ENCODE data around the gene STKLD1. TPM values are rescaled to one million over a fixed set of nuclear protein-coding genes. Genes with fewer than 3 reads are reported as not detected.
A peak's percentile ranks its signal among the peaks of the same experiment; 100 is the strongest.
"Not testable (repeated sequence)": the region's sequence is repeated elsewhere in the genome, so short reads cannot be mapped to it uniquely, and the experiment has no call there.

STKLD1 gene
- polyA plus RNA-seq, 2 of the 4 experiments (the other 2 are of a cell fraction): 1.1 to 1.2 TPM

DNA sequence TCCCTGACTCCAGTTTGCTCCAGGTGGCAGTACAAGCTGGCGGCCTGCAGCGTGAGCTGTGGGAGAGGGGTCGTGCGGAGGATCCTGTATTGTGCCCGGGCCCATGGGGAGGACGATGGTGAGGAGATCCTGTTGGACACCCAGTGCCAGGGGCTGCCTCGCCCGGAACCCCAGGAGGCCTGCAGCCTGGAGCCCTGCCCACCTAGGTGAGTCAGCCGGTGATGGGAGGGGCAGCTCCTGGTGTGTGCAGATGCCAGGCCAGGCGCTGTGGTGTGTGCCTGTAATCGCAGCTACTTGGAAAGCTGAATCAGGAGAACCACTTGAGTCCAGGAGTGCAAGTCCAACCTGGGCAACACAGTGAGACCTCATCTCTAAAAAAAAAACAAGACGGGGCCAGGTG lies 73.6 kb downstream of the STKLD1 start:
- ATAC-seq: peak; percentile 77 to 87
- peak; percentile 62 to 73 for DNase-seq (ENCODE audit: low read depth in 1 of 2, low spot score in 1 of 2)
- WGBS (ENCODE audit: missing lambda C conversion rate): 66% methylated on average over 7 of the region's 12 CpGs
- CTCF ChIA-PET: interaction anchor here (1.2 to 1.4 kb wide), 3 partner anchors 12 to 19 kb away, joined by 4 to 6 read pairs (median 5); no protein-coding TSS in a partner anchor
- Histone ChIP-seq H3K4me1 (peaks cover 8% of the 10 kb centered on the region; the same call in 2 of the 3 replicates), H3K27ac (peak overlapping the region in 1 of 2 experiments; percentile 47; a peak in 3 of 6 replicates), H3K9me3 (no peaks in the 10 kb centered on the region), H3K4me2 (0 out of 3 replicates have a peak overlapping the region, but pooled peaks have one; percentile 19), H3K4me3 (no peak overlapping the region)
- TF ChIP-seq, protein P1, sequence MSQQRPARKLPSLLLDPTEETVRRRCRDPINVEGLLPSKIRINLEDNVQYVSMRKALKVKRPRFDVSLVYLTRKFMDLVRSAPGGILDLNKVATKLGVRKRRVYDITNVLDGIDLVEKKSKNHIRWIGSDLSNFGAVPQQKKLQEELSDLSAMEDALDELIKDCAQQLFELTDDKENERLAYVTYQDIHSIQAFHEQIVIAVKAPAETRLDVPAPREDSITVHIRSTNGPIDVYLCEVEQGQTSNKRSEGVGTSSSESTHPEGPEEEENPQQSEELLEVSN (IDR thresholded peaks at IDR 0.05; ENCODE audit: borderline replicate concordance, low read depth): no peak
- TF ChIP-seq JUN (IDR thresholded peaks at IDR 0.05) (no peak), HDAC2 (IDR thresholded peaks at IDR 0.05) (no peak), ZNF302 (CRISPR knock-in tag; IDR thresholded peaks at IDR 0.05) (no peak), EP300 (IDR thresholded peaks at IDR 0.05) (no peak), SMC3 (IDR thresholded peaks at IDR 0.05) (no peak), JUNB (IDR thresholded peaks at IDR 0.05) (no peak), NFE2L2 (conservative IDR thresholded peaks at IDR 0.05; ENCODE audit: low read length) (no peak), RNF2 (IDR thresholded peaks at IDR 0.05; ENCODE audit: borderline replicate concordance, low read depth) (no peak), FOXS1 (CRISPR knock-in tag; IDR thresholded peaks at IDR 0.05) (no peak), MAFK (IDR thresholded peaks at IDR 0.05; ENCODE audit: partially characterized antibody) (peak; percentile 20), ZFP36 (IDR thresholded peaks at IDR 0.05; ENCODE audit: borderline replicate concordance, partially characterized antibody) (no peak), FOSL2 (IDR thresholded peaks at IDR 0.05) (no peak), FOSL2 (CRISPR knock-in tag; IDR thresholded peaks at IDR 0.05) (peak; percentile 45; the same call in 1 of the 2 replicates), CHD4 (IDR thresholded peaks at IDR 0.05; ENCODE audit: borderline replicate concordance) (no peak)
- TF ChIP-seq, protein P2, sequence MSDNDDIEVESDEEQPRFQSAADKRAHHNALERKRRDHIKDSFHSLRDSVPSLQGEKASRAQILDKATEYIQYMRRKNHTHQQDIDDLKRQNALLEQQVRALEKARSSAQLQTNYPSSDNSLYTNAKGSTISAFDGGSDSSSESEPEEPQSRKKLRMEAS (IDR thresholded peaks at IDR 0.05): no peak
- POLR2A ChIA-PET: interaction anchor here (1.3 kb wide), 1 partner anchor 10 kb away, joined by 8 read pairs; the partner anchor contains the start of gene CACFD1
- FAIRE-seq: no peak

GRCh38 chr9:133451865-133452264 lies 75.7 kb downstream of the STKLD1 start:
- DNase-seq (ENCODE audit: low read depth in 1 of 2, low spot score in 1 of 2); POLR2A ChIA-PET; H3K4me3 ChIP-seq; H3K4me1 ChIP-seq; FAIRE-seq; H3K4me2 ChIP-seq; H3K9me3 ChIP-seq; H3K27ac ChIP-seq; ATAC-seq: not testable (repeated sequence)
- CTCF ChIA-PET: interaction anchor here (0.7 kb wide), 1 partner anchor 9 kb away, joined by 3 read pairs; no protein-coding TSS in a partner anchor
- 88% methylated on average over 5 of the region's 5 CpGs for WGBS (ENCODE audit: missing lambda C conversion rate)

GRCh38 chr9:133452562-133452961 lies 76.4 kb downstream of the STKLD1 start:
- CTCF ChIA-PET: interaction anchor here (0.7 to 2.5 kb wide), 2 partner anchors 9 to 10 kb away, joined by 3 to 6 read pairs; no protein-coding TSS in a partner anchor
- DNase-seq (ENCODE audit: low read depth in 1 of 2, low spot score in 1 of 2) (no peak), FAIRE-seq (no peak), ATAC-seq (no peak)
- Histone ChIP-seq H3K27ac (no peak overlapping the region), H3K4me1 (peaks cover 8% of the 10 kb centered on the region; the same call in 2 of the 3 replicates), H3K4me2 (no peak overlapping the region), H3K4me3 (no peak overlapping the region), H3K9me3 (no peaks in the 10 kb centered on the region)
- POLR2A ChIA-PET: no interaction called here
- 48% methylated on average over 7 of the region's 7 CpGs for WGBS (ENCODE audit: missing lambda C conversion rate)
- no peak for TF ChIP-seq NR3C1 (IDR thresholded peaks at IDR 0.05)
- no peak for TF ChIP-seq JUNB (IDR thresholded peaks at IDR 0.05)
- TF ChIP-seq RARB (CRISPR knock-in tag; IDR thresholded peaks at IDR 0.05): no peak
- TF ChIP-seq ZC3H11A (IDR thresholded peaks at IDR 0.05): no peak
- TF ChIP-seq FOXS1 (CRISPR knock-in tag; IDR thresholded peaks at IDR 0.05): no peak
- TF ChIP-seq, protein P3, sequence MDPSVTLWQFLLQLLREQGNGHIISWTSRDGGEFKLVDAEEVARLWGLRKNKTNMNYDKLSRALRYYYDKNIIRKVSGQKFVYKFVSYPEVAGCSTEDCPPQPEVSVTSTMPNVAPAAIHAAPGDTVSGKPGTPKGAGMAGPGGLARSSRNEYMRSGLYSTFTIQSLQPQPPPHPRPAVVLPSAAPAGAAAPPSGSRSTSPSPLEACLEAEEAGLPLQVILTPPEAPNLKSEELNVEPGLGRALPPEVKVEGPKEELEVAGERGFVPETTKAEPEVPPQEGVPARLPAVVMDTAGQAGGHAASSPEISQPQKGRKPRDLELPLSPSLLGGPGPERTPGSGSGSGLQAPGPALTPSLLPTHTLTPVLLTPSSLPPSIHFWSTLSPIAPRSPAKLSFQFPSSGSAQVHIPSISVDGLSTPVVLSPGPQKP (IDR thresholded peaks at IDR 0.05; ENCODE audit: low read depth, low read length): no peak

DNA sequence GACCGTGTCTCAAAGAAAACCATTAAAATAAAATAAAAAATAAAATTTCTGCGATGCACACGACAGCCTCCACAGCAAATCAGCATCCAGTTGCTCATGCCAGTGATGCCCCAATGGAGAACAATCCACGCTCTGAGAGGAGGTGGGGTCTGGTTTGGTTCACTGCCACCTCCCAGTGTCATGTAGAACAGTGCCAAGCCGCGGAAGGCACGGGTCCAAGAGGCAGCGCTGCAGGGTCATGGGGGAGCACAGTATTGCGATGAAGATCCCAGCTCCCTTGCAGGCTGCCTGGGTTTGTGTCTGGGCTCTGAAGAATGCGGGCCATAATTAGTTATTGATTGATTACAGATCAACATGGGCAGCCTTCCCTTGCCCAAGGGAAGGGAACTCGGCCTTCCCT lies 77.5 kb downstream of the STKLD1 start:
- Histone ChIP-seq H3K4me2 (no peak overlapping the region), H3K4me3 (no peak overlapping the region), H3K9me3 (no peaks in the 10 kb centered on the region), H3K27ac (no peak overlapping the region), H3K4me1 (peaks cover 9% of the 10 kb centered on the region; the same call in 2 of the 3 replicates)
- WGBS (ENCODE audit: missing lambda C conversion rate): 82% methylated on average over 11 of the region's 11 CpGs
- CTCF ChIA-PET: interaction anchor here (2.5 kb wide), 1 partner anchor 10 kb away, joined by 6 read pairs; no protein-coding TSS in a partner anchor
- no peak for ATAC-seq
- no peak for DNase-seq (ENCODE audit: low read depth in 1 of 2, low spot score in 1 of 2)
- POLR2A ChIA-PET: no interaction called here
- FAIRE-seq: no peak
- TF ChIP-seq ZNF302 (CRISPR knock-in tag; IDR thresholded peaks at IDR 0.05): no peak
- no peak for TF ChIP-seq FOSL2 (IDR thresholded peaks at IDR 0.05)
- no peak for TF ChIP-seq FOSL2 (CRISPR knock-in tag; IDR thresholded peaks at IDR 0.05)
- no peak for TF ChIP-seq TFCP2L1 (CRISPR knock-in tag; IDR thresholded peaks at IDR 0.05)
- TF ChIP-seq TP53 (CRISPR knock-in tag; IDR thresholded peaks at IDR 0.05): no peak
- no peak for TF ChIP-seq SREBF2 (IDR thresholded peaks at IDR 0.05)
- TF ChIP-seq CBX8 (IDR thresholded peaks at IDR 0.05): no peak
- no peak for TF ChIP-seq GATA3 (IDR thresholded peaks at IDR 0.05; ENCODE audit: borderline replicate concordance)
- no peak for TF ChIP-seq HEYL (CRISPR knock-in tag; IDR thresholded peaks at IDR 0.05)
- TF ChIP-seq RCOR1 (IDR thresholded peaks at IDR 0.05; ENCODE audit: low read depth, low read length): no peak
- TF ChIP-seq FOXS1 (CRISPR knock-in tag; IDR thresholded peaks at IDR 0.05): no peak
- TF ChIP-seq ZSCAN20 (CRISPR knock-in tag; IDR thresholded peaks at IDR 0.05): no peak
- TF ChIP-seq CEBPB (IDR thresholded peaks at IDR 0.05): no peak
- no peak for TF ChIP-seq RFX5 (IDR thresholded peaks at IDR 0.05)
- no peak for TF ChIP-seq JUN (IDR thresholded peaks at IDR 0.05)
- no peak for TF ChIP-seq HOXB13 (CRISPR knock-in tag; IDR thresholded peaks at IDR 0.05; ENCODE audit: low read depth)
- TF ChIP-seq, protein P4, sequence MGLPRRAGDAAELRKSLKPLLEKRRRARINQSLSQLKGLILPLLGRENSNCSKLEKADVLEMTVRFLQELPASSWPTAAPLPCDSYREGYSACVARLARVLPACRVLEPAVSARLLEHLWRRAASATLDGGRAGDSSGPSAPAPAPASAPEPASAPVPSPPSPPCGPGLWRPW (IDR thresholded peaks at IDR 0.05): no peak
- TF ChIP-seq CHD4 (IDR thresholded peaks at IDR 0.05; ENCODE audit: borderline replicate concordance): no peak
- no peak for TF ChIP-seq HOXA7 (CRISPR knock-in tag; IDR thresholded peaks at IDR 0.05)

All from A549 (cell line).